SK-N-SH (cell line): ENCODE results near the gene RNF150. TPM values are rescaled to one million over a fixed set of nuclear protein-coding genes. Genes with fewer than 3 reads are reported as not detected.

Source experiments
- CTCF ChIA-PET: fragments of 300-600, 350-600 bp; formaldehyde crosslinking; extraction: SDS; loops from one replicate; lab custom pipeline; 2021; lab: Yijun Ruan, JAX
- POLR2A ChIA-PET: fragments of 350-600 bp; sonication (Branson Sonifier 250); formaldehyde crosslinking; extraction: SDS; loops from one replicate; lab custom pipeline; 2020; ENCODE audit warnings: antibody characterized with exemption, inconsistent platforms; lab: Yijun Ruan, JAX
- DNase-seq: peaks from one replicate; pipeline ENCODE4 v3.0.0; 2012
- H2AFZ ChIP-seq: fragments of 200-600 bp; sonication (generic); 2 replicates; pipeline ENCODE4 v1.8.1; 2016; ENCODE audit warnings: antibody characterized with exemption, mild to moderate bottlenecking, low read depth
- H3F3A ChIP-seq: fragments of 200-600 bp; sonication (generic); replicated peaks from 2 replicates; pipeline ENCODE3; 2016; ENCODE audit warnings: antibody characterized with exemption, mild to moderate bottlenecking; ENCODE audit not compliant: insufficient read depth
- H3K27ac ChIP-seq, 2 experiments: fragments of 200-500 bp in 1 of 2; fragments of 200-600 bp in 1 of 2; sonication (Bioruptor generic) in 1 of 2; sonication (generic), shearing (Covaris generic) in 1 of 2; 2 replicates each; pipeline versions ENCODE4 v1.5.1 to v1.6.1; 2014 to 2016; ENCODE audit warnings: low read depth in 2 of 2, inconsistent platforms in 1 of 2, low read length in 1 of 2, mild to moderate bottlenecking in 1 of 2, mixed read lengths in 1 of 2
- H3K27me3 ChIP-seq: fragments of 200-600 bp; sonication (generic), shearing (Covaris generic); 2 replicates; pipeline ENCODE4 v1.6.1; 2016; ENCODE audit warnings: mixed run types; ENCODE audit not compliant: insufficient read depth
- H3K36me3 ChIP-seq, 2 experiments: fragments of 200-500 bp in 1 of 2; fragments of 200-600 bp in 1 of 2; sonication (Bioruptor generic) in 1 of 2; sonication (generic) in 1 of 2; replicated peaks in 1 of 2; 2 replicates each; pipeline versions ENCODE3 to v1.5.1; 2014 to 2016; ENCODE audit warnings: low read length in 1 of 2, mild to moderate bottlenecking in 1 of 2; ENCODE audit not compliant: insufficient read depth in 2 of 2, control insufficient read depth in 1 of 2
- H3K4me1 ChIP-seq, 2 experiments: fragments of 200-500 bp in 1 of 2; fragments of 200-600 bp in 1 of 2; sonication (Bioruptor generic) in 1 of 2; sonication (generic), shearing (Covaris generic) in 1 of 2; 2 replicates each; pipeline versions ENCODE4 v1.5.1 to v1.6.1; 2014 to 2016; ENCODE audit warnings: low read depth in 1 of 2, low read length in 1 of 2, mixed run types in 1 of 2; ENCODE audit not compliant: insufficient read depth in 2 of 2, control insufficient read depth in 1 of 2
- H3K4me2 ChIP-seq: fragments of 200-600 bp; sonication (generic), shearing (Covaris generic); 2 replicates; pipeline ENCODE4 v1.6.1; 2017; ENCODE audit warnings: mixed run types
- H3K4me3 ChIP-seq, 2 experiments: fragments of 200-500 bp in 1 of 2; fragments of 200-600 bp in 1 of 2; sonication (Bioruptor generic) in 1 of 2; sonication (generic), shearing (Covaris generic) in 1 of 2; 2 replicates each; pipeline versions ENCODE4 v1.5.1 to v1.8.1; 2014 to 2016; ENCODE audit warnings: low read depth in 2 of 2, inconsistent platforms in 1 of 2, low read length in 1 of 2, mild to moderate bottlenecking in 1 of 2, mixed read lengths in 1 of 2, moderate library complexity in 1 of 2
- H3K79me2 ChIP-seq: fragments of 200-600 bp; sonication (generic); 2 replicates; pipeline ENCODE4 v1.8.1; 2017; ENCODE audit warnings: mild to moderate bottlenecking; ENCODE audit not compliant: insufficient read depth
- H3K9ac ChIP-seq: fragments of 200-600 bp; sonication (generic); 2 replicates; pipeline ENCODE4 v1.6.1; 2017; ENCODE audit warnings: mixed run types
- H3K9me2 ChIP-seq: fragments of 200-600 bp; sonication (generic); 2 replicates; pipeline ENCODE4 v1.6.1; 2017; ENCODE audit warnings: mixed run types
- H3K9me3 ChIP-seq: fragments of 200-600 bp; sonication (generic); 2 replicates; pipeline ENCODE4 v1.6.1; 2017; ENCODE audit warnings: mixed run types, mild to moderate bottlenecking, moderate library complexity
- H4K20me1 ChIP-seq: fragments of 200-600 bp; sonication (generic); 2 replicates; pipeline ENCODE4 v1.6.1; 2017; ENCODE audit warnings: mild to moderate bottlenecking, mixed run types; ENCODE audit not compliant: insufficient read depth
- ELF1 ChIP-seq: IDR thresholded peaks from 2 replicates; pipeline ENCODE4 v1.4.0; 2012
- EP300 ChIP-seq, 2 experiments: IDR thresholded peaks; 2 replicates each; pipeline versions ENCODE4 v1.4.0 to v1.6.1; 2012; ENCODE audit warnings: borderline replicate concordance in 1 of 2, low read depth in 1 of 2, low read length in 1 of 2
- FOXJ3 ChIP-seq: sonication (generic); formaldehyde crosslinking; IDR thresholded peaks from 2 replicates; pipeline ENCODE4 v1.5.1; 2020; ENCODE audit warnings: mild to moderate bottlenecking, missing genetic modification reagents
- FOXM1 ChIP-seq: IDR thresholded peaks from 2 replicates; pipeline ENCODE4 v1.4.0; 2012; ENCODE audit warnings: low read depth, mild to moderate bottlenecking
- MEF2A ChIP-seq: IDR thresholded peaks from 2 replicates; pipeline ENCODE4 v1.4.0; 2012; ENCODE audit warnings: low read depth, borderline replicate concordance
- MXI1 ChIP-seq: IDR thresholded peaks from 2 replicates; pipeline ENCODE4 v1.6.1; 2012; ENCODE audit warnings: mild to moderate bottlenecking, low read depth, low read length, improper control_type of control experiment
- NRF1 ChIP-seq: IDR thresholded peaks from 2 replicates; pipeline ENCODE4 v1.6.1; 2012; ENCODE audit warnings: low read depth, mild to moderate bottlenecking, low read length
- POLR2AphosphoS5 ChIP-seq: IDR thresholded peaks from 2 replicates; pipeline ENCODE4 v1.6.1; 2012; ENCODE audit warnings: low read depth, low read length
- RAD21 ChIP-seq: IDR thresholded peaks from 2 replicates; pipeline ENCODE4 v1.6.1; 2012; ENCODE audit warnings: mild to moderate bottlenecking, low read length
- RCOR1 ChIP-seq: fragments of 150-350 bp; IDR thresholded peaks from 2 replicates; pipeline ENCODE4 v1.6.1; 2017; ENCODE audit warnings: antibody characterized with exemption, low read length
- SIN3A ChIP-seq: IDR thresholded peaks from 2 replicates; pipeline ENCODE4 v1.6.1; 2012; ENCODE audit warnings: low read depth, mild to moderate bottlenecking, low read length, moderate library complexity, borderline replicate concordance
- SMC3 ChIP-seq: IDR thresholded peaks from 2 replicates; pipeline ENCODE4 v1.6.1; 2012; ENCODE audit warnings: low read depth, low read length, improper control_type of control experiment
- TEAD4 ChIP-seq: IDR thresholded peaks from 2 replicates; pipeline ENCODE4 v1.4.0; 2012; ENCODE audit warnings: mild to moderate bottlenecking, borderline replicate concordance; ENCODE audit not compliant: insufficient read depth
- WGBS: methylation state at CpG from one replicate; pipeline ENCODE4 v1.1.6; 2017; ENCODE audit warnings: low lambda C conversion rate; 5-methylcytosine and 5-hydroxymethylcytosine counted together
- polyA plus RNA-seq, 3 experiments: library from polyadenylated mRNA; depleted of rRNA; stranded (reverse); fragments of >200 nt; gene quantifications; 2 replicates each; pipeline ENCODE4 v1.2.3, GENCODE V29; 2012
- TF ChIP-seq, protein P1 (sequence below): IDR thresholded peaks from 2 replicates; pipeline ENCODE4 v1.6.1; 2012; ENCODE audit warnings: mild to moderate bottlenecking, low read depth, low read length, moderate library complexity
- TF ChIP-seq, protein P2 (sequence below): IDR thresholded peaks from 2 replicates; pipeline ENCODE4; 2012
- TF ChIP-seq, protein P3 (sequence below): fragments of 150-350 bp; IDR thresholded peaks from 2 replicates; pipeline ENCODE4 v1.6.1; 2016; ENCODE audit warnings: mild to moderate bottlenecking, low read depth, low read length
- TF ChIP-seq, protein P4 (sequence below): fragments of 200-600 bp; sonication (generic); IDR thresholded peaks from 2 replicates; pipeline ENCODE4 v1.6.1; 2017; ENCODE audit warnings: antibody characterized with exemption, mild to moderate bottlenecking, moderate library complexity

The RNF150 gene
- polyA plus RNA-seq, 1 of the 3 experiments (the other 2 are of a cell fraction), result 5.8 TPM

DNA sequence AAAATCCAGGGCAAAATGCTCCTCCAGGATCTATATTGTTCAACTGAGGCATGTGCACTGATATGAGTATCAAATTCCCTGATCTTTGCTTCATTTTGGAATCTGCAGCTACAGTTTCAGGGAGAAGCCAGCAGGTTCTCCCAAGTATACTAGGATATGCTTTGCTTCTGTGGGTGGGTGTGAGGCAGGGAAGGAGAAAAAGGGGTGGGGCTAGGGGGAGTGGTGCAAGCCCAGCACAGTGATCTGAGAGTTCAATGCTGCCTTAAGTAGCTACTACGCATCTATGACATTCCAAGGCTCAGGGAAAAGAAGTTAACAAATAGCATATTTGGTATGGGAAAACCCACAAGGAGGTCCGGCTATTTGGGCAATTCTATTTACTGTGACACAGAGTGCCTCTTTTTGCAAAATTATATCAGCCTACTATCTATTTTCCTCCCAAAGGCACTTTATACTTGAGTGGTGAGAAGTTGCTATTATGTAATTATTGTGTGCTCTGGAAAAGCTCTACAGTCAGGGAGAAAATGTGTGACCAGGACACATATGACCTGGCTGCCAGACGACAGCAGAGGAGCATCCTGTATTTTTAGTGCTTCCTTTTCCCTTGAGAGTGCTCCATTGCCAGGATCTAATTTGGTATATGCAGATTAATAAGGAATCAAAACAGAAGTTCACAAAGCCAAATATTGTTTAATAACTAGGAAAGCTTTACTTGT, 162.0 kb downstream of the RNF150 start (continued):
- TF ChIP-seq RAD21, result peak; percentile 40
- TF ChIP-seq, protein P1, sequence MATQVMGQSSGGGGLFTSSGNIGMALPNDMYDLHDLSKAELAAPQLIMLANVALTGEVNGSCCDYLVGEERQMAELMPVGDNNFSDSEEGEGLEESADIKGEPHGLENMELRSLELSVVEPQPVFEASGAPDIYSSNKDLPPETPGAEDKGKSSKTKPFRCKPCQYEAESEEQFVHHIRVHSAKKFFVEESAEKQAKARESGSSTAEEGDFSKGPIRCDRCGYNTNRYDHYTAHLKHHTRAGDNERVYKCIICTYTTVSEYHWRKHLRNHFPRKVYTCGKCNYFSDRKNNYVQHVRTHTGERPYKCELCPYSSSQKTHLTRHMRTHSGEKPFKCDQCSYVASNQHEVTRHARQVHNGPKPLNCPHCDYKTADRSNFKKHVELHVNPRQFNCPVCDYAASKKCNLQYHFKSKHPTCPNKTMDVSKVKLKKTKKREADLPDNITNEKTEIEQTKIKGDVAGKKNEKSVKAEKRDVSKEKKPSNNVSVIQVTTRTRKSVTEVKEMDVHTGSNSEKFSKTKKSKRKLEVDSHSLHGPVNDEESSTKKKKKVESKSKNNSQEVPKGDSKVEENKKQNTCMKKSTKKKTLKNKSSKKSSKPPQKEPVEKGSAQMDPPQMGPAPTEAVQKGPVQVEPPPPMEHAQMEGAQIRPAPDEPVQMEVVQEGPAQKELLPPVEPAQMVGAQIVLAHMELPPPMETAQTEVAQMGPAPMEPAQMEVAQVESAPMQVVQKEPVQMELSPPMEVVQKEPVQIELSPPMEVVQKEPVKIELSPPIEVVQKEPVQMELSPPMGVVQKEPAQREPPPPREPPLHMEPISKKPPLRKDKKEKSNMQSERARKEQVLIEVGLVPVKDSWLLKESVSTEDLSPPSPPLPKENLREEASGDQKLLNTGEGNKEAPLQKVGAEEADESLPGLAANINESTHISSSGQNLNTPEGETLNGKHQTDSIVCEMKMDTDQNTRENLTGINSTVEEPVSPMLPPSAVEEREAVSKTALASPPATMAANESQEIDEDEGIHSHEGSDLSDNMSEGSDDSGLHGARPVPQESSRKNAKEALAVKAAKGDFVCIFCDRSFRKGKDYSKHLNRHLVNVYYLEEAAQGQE, result no peak
- TF ChIP-seq, protein P2, sequence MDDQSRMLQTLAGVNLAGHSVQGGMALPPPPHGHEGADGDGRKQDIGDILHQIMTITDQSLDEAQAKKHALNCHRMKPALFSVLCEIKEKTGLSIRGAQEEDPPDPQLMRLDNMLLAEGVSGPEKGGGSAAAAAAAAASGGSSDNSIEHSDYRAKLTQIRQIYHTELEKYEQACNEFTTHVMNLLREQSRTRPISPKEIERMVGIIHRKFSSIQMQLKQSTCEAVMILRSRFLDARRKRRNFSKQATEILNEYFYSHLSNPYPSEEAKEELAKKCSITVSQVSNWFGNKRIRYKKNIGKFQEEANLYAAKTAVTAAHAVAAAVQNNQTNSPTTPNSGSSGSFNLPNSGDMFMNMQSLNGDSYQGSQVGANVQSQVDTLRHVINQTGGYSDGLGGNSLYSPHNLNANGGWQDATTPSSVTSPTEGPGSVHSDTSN, result no peak
- no peak for TF ChIP-seq SMC3
- TF ChIP-seq FOXJ3 (CRISPR knock-in tag), result peak; percentile 69
- no peak for TF ChIP-seq SIN3A
- TF ChIP-seq, all 33 proteins: peak for 8

DNA sequence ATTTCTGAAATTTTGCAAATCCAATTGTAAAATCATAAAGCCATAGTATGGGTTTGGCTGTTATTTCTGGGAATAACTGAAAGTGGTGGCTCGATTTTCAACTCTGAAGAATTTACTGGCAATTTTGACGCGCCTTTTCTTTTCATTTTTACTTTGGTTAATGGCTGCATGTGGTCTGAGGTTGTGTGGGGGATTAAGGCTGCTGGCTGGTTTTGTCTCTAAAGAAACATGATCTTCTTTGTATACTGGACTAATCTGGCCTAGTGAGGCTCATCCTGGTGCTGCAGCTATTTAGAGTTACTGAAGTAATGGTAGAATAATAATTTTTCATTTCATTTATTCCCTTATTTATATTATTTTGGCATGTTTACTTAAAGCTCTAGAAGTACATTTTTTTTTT, 164.0 kb downstream of the RNF150 start:
- ChIA-PET POLR2A (no interaction called here), CTCF (interaction anchor here (1.2 to 4.5 kb wide), 4 partner anchors 9 to 163 kb away, joined by 3 to 23 read pairs (median 4); partner anchors contain the start of gene RNF150)
- Histone ChIP-seq H3K4me2 (no peak overlapping the region), H3K27me3 (no peaks in the 10 kb centered on the region), H4K20me1 (no peaks in the 10 kb centered on the region), H3K36me3 (peaks cover 13 to 17% of the 10 kb centered on the region in 2 experiments), H3K4me3 (no peak overlapping the region), H3K9me3 (no peaks in the 10 kb centered on the region), H2AFZ (no peak overlapping the region), H3K79me2 (0 out of 2 replicates have a peak, but pooled peaks cover 8% of the 10 kb centered on the region), H3K27ac (no peak overlapping the region), H3K9ac (no peak overlapping the region), H3F3A (peaks cover 6% of the 10 kb centered on the region), H3K4me1 (peaks cover 0 to 20% of the 10 kb centered on the region in 2 experiments; a peak in 2 of 4 replicates), H3K9me2 (no peaks in the 10 kb centered on the region)
- 95% methylated on average over 3 of the region's 3 CpGs for WGBS
- no peak for DNase-seq
- no peak for TF ChIP-seq FOXM1
- no peak for TF ChIP-seq MXI1
- TF ChIP-seq ELF1, result no peak
- no peak for TF ChIP-seq RCOR1
- no peak for TF ChIP-seq RAD21
- TF ChIP-seq, protein P1, result no peak
- TF ChIP-seq POLR2AphosphoS5, result no peak
- no peak for TF ChIP-seq TEAD4
- no peak for TF ChIP-seq EP300 (IDR thresholded peaks at IDR 0.05; ENCODE audit: borderline replicate concordance in 1 of 2, low read depth in 1 of 2, low read length in 1 of 2)
- TF ChIP-seq NRF1, result no peak
- TF ChIP-seq MEF2A, result no peak
- TF ChIP-seq, protein P3, sequence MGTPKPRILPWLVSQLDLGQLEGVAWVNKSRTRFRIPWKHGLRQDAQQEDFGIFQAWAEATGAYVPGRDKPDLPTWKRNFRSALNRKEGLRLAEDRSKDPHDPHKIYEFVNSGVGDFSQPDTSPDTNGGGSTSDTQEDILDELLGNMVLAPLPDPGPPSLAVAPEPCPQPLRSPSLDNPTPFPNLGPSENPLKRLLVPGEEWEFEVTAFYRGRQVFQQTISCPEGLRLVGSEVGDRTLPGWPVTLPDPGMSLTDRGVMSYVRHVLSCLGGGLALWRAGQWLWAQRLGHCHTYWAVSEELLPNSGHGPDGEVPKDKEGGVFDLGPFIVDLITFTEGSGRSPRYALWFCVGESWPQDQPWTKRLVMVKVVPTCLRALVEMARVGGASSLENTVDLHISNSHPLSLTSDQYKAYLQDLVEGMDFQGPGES, result no peak
- TF ChIP-seq SIN3A, result no peak
- TF ChIP-seq, protein P4, sequence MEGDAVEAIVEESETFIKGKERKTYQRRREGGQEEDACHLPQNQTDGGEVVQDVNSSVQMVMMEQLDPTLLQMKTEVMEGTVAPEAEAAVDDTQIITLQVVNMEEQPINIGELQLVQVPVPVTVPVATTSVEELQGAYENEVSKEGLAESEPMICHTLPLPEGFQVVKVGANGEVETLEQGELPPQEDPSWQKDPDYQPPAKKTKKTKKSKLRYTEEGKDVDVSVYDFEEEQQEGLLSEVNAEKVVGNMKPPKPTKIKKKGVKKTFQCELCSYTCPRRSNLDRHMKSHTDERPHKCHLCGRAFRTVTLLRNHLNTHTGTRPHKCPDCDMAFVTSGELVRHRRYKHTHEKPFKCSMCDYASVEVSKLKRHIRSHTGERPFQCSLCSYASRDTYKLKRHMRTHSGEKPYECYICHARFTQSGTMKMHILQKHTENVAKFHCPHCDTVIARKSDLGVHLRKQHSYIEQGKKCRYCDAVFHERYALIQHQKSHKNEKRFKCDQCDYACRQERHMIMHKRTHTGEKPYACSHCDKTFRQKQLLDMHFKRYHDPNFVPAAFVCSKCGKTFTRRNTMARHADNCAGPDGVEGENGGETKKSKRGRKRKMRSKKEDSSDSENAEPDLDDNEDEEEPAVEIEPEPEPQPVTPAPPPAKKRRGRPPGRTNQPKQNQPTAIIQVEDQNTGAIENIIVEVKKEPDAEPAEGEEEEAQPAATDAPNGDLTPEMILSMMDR, result no peak
